CD4-positive, alpha-beta T cell treated with Interleukin-15 for 4 hours (primary cell): ENCODE data around the gene ADAM11.

ENCODE experiments used
- DNase-seq: peaks from one replicate; pipeline ENCODE4 v3.0.0-alpha.2; 2020; ENCODE audit warnings: low spot score

ADAM11 gene

DNA sequence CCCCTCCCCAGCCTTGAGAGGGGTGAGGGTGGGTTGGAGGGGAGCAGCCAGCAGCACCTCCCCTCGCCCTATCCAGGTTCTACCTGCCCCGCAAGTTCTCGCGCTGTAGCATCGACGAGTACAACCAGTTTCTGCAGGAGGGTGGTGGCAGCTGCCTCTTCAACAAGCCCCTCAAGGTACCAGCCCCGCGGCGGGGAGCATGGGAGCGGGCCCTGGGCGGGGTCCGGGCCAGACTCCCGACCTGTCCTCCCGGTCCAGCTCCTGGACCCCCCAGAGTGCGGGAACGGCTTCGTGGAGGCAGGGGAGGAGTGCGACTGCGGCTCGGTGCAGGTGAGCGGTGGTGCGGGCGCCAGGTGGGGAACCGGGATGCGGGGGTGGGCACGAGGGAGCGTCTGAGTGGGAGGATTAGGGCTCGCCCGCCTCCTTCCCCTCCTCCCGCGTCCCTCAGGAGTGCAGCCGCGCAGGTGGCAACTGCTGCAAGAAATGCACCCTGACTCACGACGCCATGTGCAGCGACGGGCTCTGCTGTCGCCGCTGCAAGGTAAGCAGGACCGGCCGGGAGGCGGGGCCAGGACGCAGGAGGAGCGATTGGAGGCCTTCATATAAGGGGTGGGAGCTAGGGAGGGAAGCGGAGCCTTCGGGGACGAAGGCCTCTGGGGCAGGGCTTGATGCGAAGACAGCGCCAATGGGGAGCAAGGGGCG lies 16.5 kb downstream of the ADAM11 start:
- peak; percentile 98 for DNase-seq

GRCh38 chr17:44775838-44776621 lies 17.2 kb downstream of the ADAM11 start:
- no peak for DNase-seq

GRCh38 chr17:44776628-44777393 lies 18.0 kb downstream of the ADAM11 start:
- no peak for DNase-seq

DNA sequence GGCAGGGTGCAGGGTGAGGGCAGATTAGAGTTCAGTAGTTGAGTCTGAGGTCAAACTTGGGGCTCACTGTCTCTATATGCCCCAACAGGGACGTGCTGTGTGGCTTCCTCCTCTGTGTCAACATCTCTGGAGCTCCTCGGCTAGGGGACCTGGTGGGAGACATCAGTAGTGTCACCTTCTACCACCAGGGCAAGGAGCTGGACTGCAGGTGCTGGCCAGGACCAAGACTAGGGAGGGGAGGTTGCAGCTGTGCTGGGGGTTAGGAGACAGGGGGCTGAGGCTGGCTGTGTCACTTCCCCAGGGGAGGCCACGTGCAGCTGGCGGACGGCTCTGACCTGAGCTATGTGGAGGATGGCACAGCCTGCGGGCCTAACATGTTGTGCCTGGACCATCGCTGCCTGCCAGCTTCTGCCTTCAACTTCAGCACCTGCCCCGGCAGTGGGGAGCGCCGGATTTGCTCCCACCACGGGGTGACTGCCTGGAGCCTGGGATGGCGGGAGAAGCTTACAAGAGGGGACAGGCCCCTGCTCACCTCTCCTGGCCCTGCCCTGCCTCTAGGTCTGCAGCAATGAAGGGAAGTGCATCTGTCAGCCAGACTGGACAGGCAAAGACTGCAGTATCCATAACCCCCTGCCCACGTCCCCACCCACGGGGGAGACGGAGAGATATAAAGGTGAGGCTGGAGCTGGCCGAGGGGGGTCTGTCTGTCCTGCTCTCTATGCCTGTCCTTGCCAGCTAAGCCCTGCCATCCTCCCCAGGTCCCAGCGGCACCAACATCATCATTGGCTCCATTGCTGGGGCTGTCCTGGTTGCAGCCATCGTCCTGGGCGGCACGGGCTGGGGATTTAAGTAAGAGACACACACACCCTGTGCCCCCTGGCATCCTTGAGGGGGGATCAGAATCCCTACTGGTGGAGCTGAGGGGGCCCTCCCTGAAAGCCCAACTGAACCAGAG lies 18.9 kb downstream of the ADAM11 start:
- no peak for DNase-seq

DNA sequence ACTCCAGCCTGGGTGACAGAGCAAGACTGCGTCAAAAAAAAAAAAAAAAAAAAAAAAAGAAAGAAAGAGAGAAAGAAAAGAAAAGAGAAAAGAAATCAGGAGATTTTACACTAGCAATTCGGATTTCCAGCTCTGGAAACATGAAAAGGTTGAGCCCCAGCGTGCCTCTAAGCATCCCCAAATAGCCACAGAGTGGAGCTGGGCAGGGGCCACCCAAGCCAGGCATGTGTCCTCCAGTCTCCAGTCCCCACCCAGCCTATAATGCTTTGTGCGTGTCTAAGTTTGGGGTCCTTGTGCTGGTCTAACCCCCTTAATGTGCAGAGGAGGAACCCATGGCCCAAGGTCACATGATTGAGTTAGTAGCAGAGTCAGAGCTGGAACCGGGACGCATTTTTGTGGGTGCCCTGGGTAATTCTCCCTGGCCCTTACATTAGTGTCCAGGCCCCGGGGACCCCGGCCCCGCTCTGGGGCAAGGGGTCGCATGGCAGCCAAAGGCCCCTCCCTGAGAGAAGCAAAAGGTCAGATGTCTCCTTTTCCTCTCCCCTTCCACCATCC lies 19.9 kb downstream of the ADAM11 start:
- DNase-seq: no peak

GRCh38 chr17:44779211-44780025 lies 20.6 kb downstream of the ADAM11 start:
- DNase-seq: peak; percentile 80

- DNase-seq: no peak
Observed at GRCh38 chr17:44780161-44780560, 21.4 kb downstream of the ADAM11 start.

- DNase-seq: no peak
Observed at GRCh38 chr17:44780845-44781480, 22.2 kb downstream of the ADAM11 start.

GRCh38 chr17:44781551-44782325 lies 22.9 kb downstream of the ADAM11 start:
- no peak for DNase-seq

GRCh38 chr17:44782326-44782850 lies 23.6 kb downstream of the ADAM11 start:
- DNase-seq: no peak

DNA sequence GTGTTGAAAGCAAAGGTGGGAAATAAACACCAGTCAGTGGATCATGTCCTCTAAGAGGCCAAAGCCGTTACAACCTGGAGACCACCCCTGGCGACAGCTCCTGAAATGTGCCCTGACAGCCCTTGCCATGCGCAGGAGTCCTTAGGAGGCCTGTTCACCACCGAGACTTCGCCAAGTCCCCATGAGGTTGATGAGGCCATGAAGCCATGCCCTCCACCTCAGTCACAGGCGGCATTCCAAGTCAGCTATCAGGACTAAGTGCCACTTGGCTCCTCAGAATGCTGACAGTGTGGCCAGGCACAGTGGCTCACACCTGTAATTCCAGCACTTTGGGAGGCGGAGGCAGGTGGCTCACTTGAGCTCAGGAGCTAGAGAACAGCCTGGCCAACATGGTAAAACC lies 27.1 kb downstream of the ADAM11 start:
- no peak for DNase-seq

- DNase-seq: no peak
Observed at GRCh38 chr17:44786551-44787081, 27.8 kb downstream of the ADAM11 start.

GRCh38 chr17:44787271-44787940 lies 28.6 kb downstream of the ADAM11 start:
- no peak for DNase-seq

DNA sequence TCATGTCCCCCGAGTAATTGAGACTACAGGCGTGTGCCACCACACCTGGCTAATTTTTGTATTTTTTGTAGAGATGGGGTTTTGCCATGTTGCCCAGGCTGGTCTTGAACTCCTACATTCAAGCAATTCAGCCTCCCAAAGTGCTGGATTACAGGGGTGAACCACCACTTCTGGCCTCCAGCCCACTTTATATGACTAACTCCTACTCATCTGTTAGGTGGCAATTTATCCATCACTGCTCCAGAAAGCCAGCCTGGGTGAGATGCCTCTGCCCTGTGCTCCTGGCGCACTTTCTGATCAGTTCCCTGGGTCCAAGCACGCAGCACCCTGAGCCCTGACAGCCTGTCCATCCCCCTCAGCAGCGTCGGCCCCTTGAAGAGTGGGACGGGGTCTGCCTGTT lies 29.4 kb downstream of the ADAM11 start:
- DNase-seq: no peak

- DNase-seq: no peak
Observed at GRCh38 chr17:44792276-44792675, 33.5 kb downstream of the ADAM11 start.

DNA sequence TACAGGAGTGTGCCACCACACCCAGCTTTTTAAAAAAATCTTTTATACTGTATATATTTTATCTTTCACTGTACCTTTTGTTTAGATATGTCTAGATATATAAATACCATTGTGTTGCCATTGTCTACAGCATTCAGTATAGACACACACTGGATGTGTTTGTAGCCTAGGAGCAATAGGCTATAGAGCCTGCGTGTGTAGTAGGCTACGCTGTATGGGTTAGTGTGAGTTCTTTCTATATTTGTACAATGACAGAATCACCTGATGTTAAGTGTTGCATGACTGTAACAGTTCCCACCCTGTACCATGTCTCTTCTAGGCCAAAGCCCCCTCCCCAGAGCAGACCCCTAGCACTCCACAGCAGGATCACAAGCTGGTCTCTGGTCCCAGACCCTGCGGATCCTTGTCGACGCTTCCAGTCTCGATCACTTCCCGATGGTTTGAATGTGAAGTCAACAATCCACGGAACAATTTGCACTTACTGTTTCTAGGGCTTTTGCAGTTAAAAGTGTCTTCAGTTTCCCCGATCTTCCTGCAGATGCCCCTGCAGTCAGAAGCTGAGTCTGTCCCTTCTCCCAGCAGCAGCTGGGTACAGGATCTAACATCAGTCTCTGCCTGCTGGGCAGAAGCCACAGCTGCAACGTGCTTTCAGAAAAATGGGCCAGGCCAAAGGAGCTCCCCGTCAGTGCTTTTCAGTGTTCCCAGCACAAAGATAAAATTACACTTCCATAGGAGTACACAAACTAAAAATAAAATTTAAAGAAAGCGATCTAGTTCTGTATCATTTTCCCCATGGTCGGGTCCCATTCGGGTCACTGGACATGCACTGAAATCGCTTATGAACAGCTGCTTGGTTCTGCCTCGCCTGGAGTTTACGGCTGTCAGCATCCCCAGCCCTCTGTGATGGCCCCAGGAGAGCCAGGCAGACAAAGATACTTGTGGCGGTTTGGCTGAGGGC lies 35.4 kb downstream of the ADAM11 start:
- no peak for DNase-seq

DNA sequence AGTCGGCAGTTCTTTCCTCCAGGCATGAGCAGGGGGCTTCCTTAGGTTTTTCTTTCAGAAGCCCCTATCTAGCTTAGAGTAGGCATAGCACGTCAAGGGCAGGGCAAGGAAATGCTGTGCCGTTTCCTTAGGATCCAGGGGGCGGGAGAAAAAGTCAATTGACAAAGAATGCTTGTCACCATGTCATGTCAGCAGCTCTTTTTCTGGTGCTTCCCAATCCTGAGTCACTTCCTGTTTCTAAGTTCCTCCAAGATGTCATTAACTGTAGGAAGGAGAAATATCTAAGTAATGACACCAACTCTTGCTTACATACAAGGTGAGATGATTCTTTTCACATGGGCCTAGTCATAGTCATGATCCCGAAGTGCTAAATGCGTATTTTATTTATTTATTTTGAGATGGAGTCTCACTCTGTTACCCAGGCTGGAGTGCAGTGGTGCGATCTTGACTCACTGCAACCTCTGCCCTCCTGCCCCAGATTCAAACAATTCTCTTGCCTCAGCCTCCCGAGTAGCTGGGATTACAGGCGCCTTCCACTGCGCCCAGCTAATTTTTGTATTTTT lies 36.1 kb downstream of the ADAM11 start:
- DNase-seq: no peak
